ENCODE data around the gene NTNG1.

NTNG1 gene

GRCh38 chr1:107459204-107459904, 318.5 kb downstream of the NTNG1 start:
- Histone ChIP-seq H3K27ac (ENCODE audit: low read length) (no peak overlapping the region), H2AFZ (ENCODE audit: low read depth, low read length) (no peak overlapping the region), H3K4me2 (ENCODE audit: insufficient read depth, low read length) (no peak overlapping the region), H3K79me2 (ENCODE audit: insufficient read depth, low read length) (no peaks in the 10 kb centered on the region), H3K4me3 (ENCODE audit: low read depth in 1 of 2, low read length in 2 of 2) (no peak overlapping the region), H3K36me3 (ENCODE audit: insufficient read depth, low read length) (no peaks in the 10 kb centered on the region), H3K4me1 (ENCODE audit: insufficient read depth, low read length) (no peaks in the 10 kb centered on the region), H3K9ac (ENCODE audit: low read depth, low read length) (no peak overlapping the region), H3K27me3 (ENCODE audit: insufficient read depth, low read length, poor library complexity) (no peaks in the 10 kb centered on the region), H4K20me1 (ENCODE audit: insufficient read depth, low read length) (no peaks in the 10 kb centered on the region), H3K9me3 (ENCODE audit: insufficient read depth, low read length, severe bottlenecking) (no peaks in the 10 kb centered on the region)
- ATAC-seq (ENCODE audit: insufficient read depth, low read depth), result no peak
- no peak for DNase-seq
- TF ChIP-seq EZH2 (IDR thresholded peaks at IDR 0.05; ENCODE audit: borderline replicate concordance, low read depth, low read length, severe bottlenecking) (no peak), CTCF (IDR thresholded peaks at IDR 0.05; ENCODE audit: borderline replicate concordance, extremely low read depth, low read length, poor library complexity, severe bottlenecking) (no peak)

- no peaks in the 10 kb centered on the region for H3K9me3 ChIP-seq (ENCODE audit: insufficient read depth, low read length, severe bottlenecking)
- no peaks in the 10 kb centered on the region for H3K79me2 ChIP-seq (ENCODE audit: insufficient read depth, low read length)
- no peak for ATAC-seq (ENCODE audit: insufficient read depth, low read depth)
- H3K4me2 ChIP-seq (ENCODE audit: insufficient read depth, low read length), result no peak overlapping the region
- H3K27ac ChIP-seq (ENCODE audit: low read length), result no peak overlapping the region
- no peak overlapping the region for H3K9ac ChIP-seq (ENCODE audit: low read depth, low read length)
- TF ChIP-seq EZH2 (IDR thresholded peaks at IDR 0.05; ENCODE audit: borderline replicate concordance, low read depth, low read length, severe bottlenecking) (no peak), CTCF (IDR thresholded peaks at IDR 0.05; ENCODE audit: borderline replicate concordance, extremely low read depth, low read length, poor library complexity, severe bottlenecking) (no peak)
- no peaks in the 10 kb centered on the region for H4K20me1 ChIP-seq (ENCODE audit: insufficient read depth, low read length)
- H3K4me3 ChIP-seq (ENCODE audit: low read depth in 1 of 2, low read length in 2 of 2), result no peak overlapping the region
- H3K4me1 ChIP-seq (ENCODE audit: insufficient read depth, low read length), result no peaks in the 10 kb centered on the region
- no peak overlapping the region for H2AFZ ChIP-seq (ENCODE audit: low read depth, low read length)
- no peaks in the 10 kb centered on the region for H3K36me3 ChIP-seq (ENCODE audit: insufficient read depth, low read length)
- no peaks in the 10 kb centered on the region for H3K27me3 ChIP-seq (ENCODE audit: insufficient read depth, low read length, poor library complexity)
- no peak for DNase-seq
Measured at GRCh38 chr1:107460035-107460434, 319.2 kb downstream of the NTNG1 start.

GRCh38 chr1:107464827-107465226, 324.0 kb downstream of the NTNG1 start:
- ATAC-seq (ENCODE audit: insufficient read depth, low read depth) (no peak), DNase-seq (no peak)
- H4K20me1 ChIP-seq (ENCODE audit: insufficient read depth, low read length), result no peaks in the 10 kb centered on the region
- TF ChIP-seq EZH2 (IDR thresholded peaks at IDR 0.05; ENCODE audit: borderline replicate concordance, low read depth, low read length, severe bottlenecking) (no peak), CTCF (IDR thresholded peaks at IDR 0.05; ENCODE audit: borderline replicate concordance, extremely low read depth, low read length, poor library complexity, severe bottlenecking) (no peak)
- H3K4me1 ChIP-seq (ENCODE audit: insufficient read depth, low read length), result no peaks in the 10 kb centered on the region
- H3K27me3 ChIP-seq (ENCODE audit: insufficient read depth, low read length, poor library complexity), result no peaks in the 10 kb centered on the region
- no peaks in the 10 kb centered on the region for H3K9me3 ChIP-seq (ENCODE audit: insufficient read depth, low read length, severe bottlenecking)
- H3K4me3 ChIP-seq (ENCODE audit: low read depth in 1 of 2, low read length in 2 of 2), result no peak overlapping the region
- H3K79me2 ChIP-seq (ENCODE audit: insufficient read depth, low read length), result no peaks in the 10 kb centered on the region
- H3K36me3 ChIP-seq (ENCODE audit: insufficient read depth, low read length), result no peaks in the 10 kb centered on the region
- no peak overlapping the region for H3K27ac ChIP-seq (ENCODE audit: low read length)
- no peak overlapping the region for H3K9ac ChIP-seq (ENCODE audit: low read depth, low read length)
- H2AFZ ChIP-seq (ENCODE audit: low read depth, low read length), result no peak overlapping the region
- no peak overlapping the region for H3K4me2 ChIP-seq (ENCODE audit: insufficient read depth, low read length)

Data from DND-41 (cell line).